OCI-M2 (cell line): ENCODE results near the gene SYVN1.

ENCODE experiments used
- DNase-seq: peaks from one replicate; lab custom pipeline; 2025; ENCODE audit not compliant: unreplicated experiment; lab: John Stamatoyannopoulos, UW

SYVN1 gene

GRCh38 chr11:65089621-65090020 is 44.7 kb downstream of the SYVN1 start:
- no peak for DNase-seq

- DNase-seq, result no peak
Measured at GRCh38 chr11:65087827-65088226, 46.5 kb downstream of the SYVN1 start.

- DNase-seq, result no peak
Measured at GRCh38 chr11:65087216-65087615, 47.1 kb downstream of the SYVN1 start.

GRCh38 chr11:65086809-65087208 is 47.5 kb downstream of the SYVN1 start:
- no peak for DNase-seq

- no peak for DNase-seq
Measured at GRCh38 chr11:65085446-65085845, 48.9 kb downstream of the SYVN1 start.

GRCh38 chr11:65084598-65085375 is 49.5 kb downstream of the SYVN1 start:
- no peak for DNase-seq

GRCh38 chr11:65083834-65084597 is 50.3 kb downstream of the SYVN1 start, which contains the start of the genes CDCA5 and ZFPL1:
CDCA5 (minus strand) TSS chr11:65084040; CDS start chr11:65083978, 62 bp downstream.
ZFPL1 (plus strand) TSS chr11:65084222; CDS start chr11:65084699, 477 bp downstream.
- DNase-seq, result peak; percentile 65

GRCh38 chr11:65083134-65083833 is 51.0 kb downstream of the SYVN1 start:
- DNase-seq, result no peak

GRCh38 chr11:65078786-65079342 is 55.5 kb downstream of the SYVN1 start:
- no peak for DNase-seq

GRCh38 chr11:65078151-65078550 is 56.2 kb downstream of the SYVN1 start:
- no peak for DNase-seq

- DNase-seq, result no peak
Measured at GRCh38 chr11:65077451-65077850, 56.9 kb downstream of the SYVN1 start.
